Ovary (tissue), 3 donors: Measurements from ENCODE around the gene PPARA.

Source experiments
- POLR2A ChIP-seq: fragments of 450-650 bp; IDR thresholded peaks from one replicate; pipeline ENCODE4 v1.6.1; 2017; ENCODE audit warnings: antibody characterized with exemption, mild to moderate bottlenecking, moderate library complexity
- TF ChIP-seq, protein P1 (sequence below), 3 donors: fragments of 450-650 bp in 2 of 3; fragments of 200-600 bp in 1 of 3; IDR thresholded peaks; one replicate each; pipeline versions ENCODE4 v1.5.1 to v1.8.0; 2016 to 2022; ENCODE audit warnings: antibody characterized with exemption in 3 of 3, mild to moderate bottlenecking in 1 of 3
- donor health status: DM: no; HTN: no; CAD: no.

DNA sequence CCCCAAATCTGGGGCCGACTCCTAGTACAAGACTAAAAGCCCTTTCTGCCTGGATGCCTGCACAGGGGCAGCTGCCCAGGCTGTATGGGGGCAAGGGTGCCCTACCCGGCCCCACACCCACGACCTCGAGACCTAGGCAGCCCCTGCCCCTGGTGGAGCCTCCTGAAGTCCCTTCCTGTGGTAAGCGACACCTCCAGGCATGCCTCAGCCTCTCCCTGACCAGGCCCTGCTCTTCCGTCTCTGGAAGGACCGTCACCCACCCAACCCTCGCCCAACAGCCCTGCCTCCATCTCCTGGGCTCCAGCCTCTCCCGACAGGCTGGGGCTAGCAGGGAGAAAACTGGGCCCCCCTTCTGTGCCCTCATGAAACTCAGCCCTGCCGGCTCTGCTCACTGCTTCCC lies 22.8 kb upstream of the PPARA start:
- TF ChIP-seq, protein P1, sequence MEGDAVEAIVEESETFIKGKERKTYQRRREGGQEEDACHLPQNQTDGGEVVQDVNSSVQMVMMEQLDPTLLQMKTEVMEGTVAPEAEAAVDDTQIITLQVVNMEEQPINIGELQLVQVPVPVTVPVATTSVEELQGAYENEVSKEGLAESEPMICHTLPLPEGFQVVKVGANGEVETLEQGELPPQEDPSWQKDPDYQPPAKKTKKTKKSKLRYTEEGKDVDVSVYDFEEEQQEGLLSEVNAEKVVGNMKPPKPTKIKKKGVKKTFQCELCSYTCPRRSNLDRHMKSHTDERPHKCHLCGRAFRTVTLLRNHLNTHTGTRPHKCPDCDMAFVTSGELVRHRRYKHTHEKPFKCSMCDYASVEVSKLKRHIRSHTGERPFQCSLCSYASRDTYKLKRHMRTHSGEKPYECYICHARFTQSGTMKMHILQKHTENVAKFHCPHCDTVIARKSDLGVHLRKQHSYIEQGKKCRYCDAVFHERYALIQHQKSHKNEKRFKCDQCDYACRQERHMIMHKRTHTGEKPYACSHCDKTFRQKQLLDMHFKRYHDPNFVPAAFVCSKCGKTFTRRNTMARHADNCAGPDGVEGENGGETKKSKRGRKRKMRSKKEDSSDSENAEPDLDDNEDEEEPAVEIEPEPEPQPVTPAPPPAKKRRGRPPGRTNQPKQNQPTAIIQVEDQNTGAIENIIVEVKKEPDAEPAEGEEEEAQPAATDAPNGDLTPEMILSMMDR (IDR thresholded peaks at IDR 0.05), result no peak
- no peak for TF ChIP-seq POLR2A
